HepG2 (cell line): ENCODE data around the gene RFXAP. TPM values are rescaled to one million over a fixed set of nuclear protein-coding genes. Genes with fewer than 3 reads are reported as not detected.

Source experiments
- ARID2 ChIP-seq: sonication (generic); formaldehyde crosslinking; IDR thresholded peaks from 2 replicates; pipeline ENCODE4 v1.8.1; 2022; ENCODE audit warnings: mild to moderate bottlenecking, missing genetic modification reagents, borderline replicate concordance
- CEBPG ChIP-seq: IDR thresholded peaks from 2 replicates; pipeline ENCODE4 v1.6.1; 2016
- CENPX ChIP-seq: sonication (generic); formaldehyde crosslinking; IDR thresholded peaks from 2 replicates; pipeline ENCODE4 v1.9.0; 2021; ENCODE audit warnings: mild to moderate bottlenecking, missing genetic modification reagents, moderate library complexity
- CREM ChIP-seq, 2 experiments: sonication (generic) in 1 of 2; formaldehyde crosslinking in 1 of 2; IDR thresholded peaks; 2 replicates each; pipeline versions ENCODE4 v1.4.0 to v1.6.1; 2016 to 2020; ENCODE audit warnings: antibody characterized with exemption in 1 of 2, mild to moderate bottlenecking in 1 of 2, missing genetic modification reagents in 1 of 2
- KDM4B ChIP-seq: sonication (generic); formaldehyde crosslinking; IDR thresholded peaks from 2 replicates; pipeline ENCODE4 v1.4.0; 2020; ENCODE audit warnings: missing genetic modification reagents
- NAIF1 ChIP-seq: sonication (generic); formaldehyde crosslinking; IDR thresholded peaks from 2 replicates; pipeline ENCODE4 v1.5.0; 2020; ENCODE audit warnings: mild to moderate bottlenecking, missing genetic modification reagents, borderline replicate concordance
- PPARG ChIP-seq: conservative IDR thresholded peaks from 2 replicates; pipeline ENCODE4 v1.6.1; 2016; ENCODE audit warnings: missing biosample characterization, missing genetic modification reagents
- REXO4 ChIP-seq: sonication (generic); formaldehyde crosslinking; IDR thresholded peaks from 2 replicates; pipeline ENCODE4 v1.8.0; 2022; ENCODE audit warnings: missing genetic modification reagents, mild to moderate bottlenecking, borderline replicate concordance
- SRSF4 ChIP-seq: fragments of 200-400 bp; formaldehyde crosslinking; IDR thresholded peaks from one replicate; pipeline ENCODE4 v1.6.1; 2018; ENCODE audit warnings: mild to moderate bottlenecking, low read depth, low read length, moderate library complexity; ENCODE audit not compliant: poor library complexity, severe bottlenecking
- TERF1 ChIP-seq: sonication (generic); formaldehyde crosslinking; IDR thresholded peaks from 2 replicates; pipeline ENCODE4 v1.8.0; 2022; ENCODE audit warnings: mild to moderate bottlenecking, missing genetic modification reagents, moderate library complexity
- TP53 ChIP-seq: sonication (generic); formaldehyde crosslinking; conservative IDR thresholded peaks from 2 replicates; pipeline ENCODE4 v1.4.0; 2020; ENCODE audit warnings: missing genetic modification reagents
- ZBTB21 ChIP-seq: sonication (generic); formaldehyde crosslinking; IDR thresholded peaks from 2 replicates; pipeline ENCODE4 v1.4.0; 2020; ENCODE audit warnings: missing genetic modification reagents
- ZBTB42 ChIP-seq: sonication (generic); formaldehyde crosslinking; IDR thresholded peaks from 2 replicates; pipeline ENCODE4 v1.5.0; 2020; ENCODE audit warnings: mild to moderate bottlenecking, missing genetic modification reagents
- ZFP62 ChIP-seq: sonication (generic); formaldehyde crosslinking; IDR thresholded peaks from 2 replicates; pipeline ENCODE4 v1.4.0; 2020; ENCODE audit warnings: missing genetic modification reagents
- ZNF12 ChIP-seq: sonication (generic); formaldehyde crosslinking; IDR thresholded peaks from 2 replicates; pipeline ENCODE4 v1.5.0; 2020; ENCODE audit warnings: missing genetic modification reagents
- ZNF121 ChIP-seq: sonication (generic); formaldehyde crosslinking; IDR thresholded peaks from 2 replicates; pipeline ENCODE4 v1.5.0; 2020; ENCODE audit warnings: mild to moderate bottlenecking, missing genetic modification reagents
- ZNF282 ChIP-seq: fragments of 450-650 bp; IDR thresholded peaks from 2 replicates; pipeline ENCODE4 v1.6.1; 2018; ENCODE audit not compliant: partially characterized antibody
- ZNF337 ChIP-seq: sonication (generic); formaldehyde crosslinking; IDR thresholded peaks from 2 replicates; pipeline ENCODE4 v1.5.1; 2020; ENCODE audit warnings: missing genetic modification reagents, low read depth, mild to moderate bottlenecking, borderline replicate concordance
- ZNF432 ChIP-seq: sonication (generic); formaldehyde crosslinking; IDR thresholded peaks from 2 replicates; pipeline ENCODE4 v1.5.0; 2020; ENCODE audit warnings: missing genetic modification reagents, mild to moderate bottlenecking, borderline replicate concordance
- ZNF451 ChIP-seq: sonication (generic); formaldehyde crosslinking; IDR thresholded peaks from 2 replicates; pipeline ENCODE4 v1.5.0; 2020; ENCODE audit warnings: mild to moderate bottlenecking, missing genetic modification reagents
- ZNF616 ChIP-seq: sonication (generic); formaldehyde crosslinking; IDR thresholded peaks from 2 replicates; pipeline ENCODE4 v1.5.0; 2020; ENCODE audit warnings: low read depth, mild to moderate bottlenecking, missing genetic modification reagents
- ZNF672 ChIP-seq: sonication (generic); formaldehyde crosslinking; IDR thresholded peaks from 2 replicates; pipeline ENCODE4 v1.8.1; 2022; ENCODE audit warnings: missing genetic modification reagents
- ZNF703 ChIP-seq: sonication (generic); formaldehyde crosslinking; IDR thresholded peaks from 2 replicates; pipeline ENCODE4 v1.5.1; 2020; ENCODE audit warnings: missing genetic modification reagents, mild to moderate bottlenecking, moderate library complexity, borderline replicate concordance
- ZNF784 ChIP-seq: sonication (generic); formaldehyde crosslinking; IDR thresholded peaks from 2 replicates; pipeline ENCODE4 v1.5.1; 2020; ENCODE audit warnings: missing genetic modification reagents, mild to moderate bottlenecking, borderline replicate concordance
- ZNF800 ChIP-seq: sonication (generic); formaldehyde crosslinking; IDR thresholded peaks from 2 replicates; pipeline ENCODE4 v1.4.0; 2020; ENCODE audit warnings: missing genetic modification reagents
- polyA plus RNA-seq, 8 experiments: library from polyadenylated mRNA; depleted of rRNA in 3 of 8; stranded (reverse) in 7 of 8; unstranded in 1 of 8; fragments of >200 nt; fragmentation: Illumina TruSeq in 4 of 8; extraction: Trizol in 4 of 8; gene quantifications; 2 replicates each; pipeline versions ENCODE4 v1.2.1 to v1.2.3, GENCODE V29; 2011 to 2016; ENCODE audit warnings: low read depth in 4 of 8, missing spikeins in 1 of 8, mixed read lengths in 1 of 8; ENCODE audit not compliant: insufficient read depth in 1 of 8
- total RNA-seq, 5 experiments: library from RNA; depleted of rRNA; stranded (reverse); fragments of >200 nt; fragmentation: Illumina TruSeq; extraction: Trizol; gene quantifications; 2 replicates each; pipeline ENCODE4 v1.2.3, GENCODE V29; 2016; ENCODE audit warnings: low read depth in 1 of 5

RFXAP gene
- total and polyA plus RNA-seq, 2 of the 13 experiments (the other 11 are each of a cell fraction or from before 2014, with no cell fraction given): 1.8 to 7.9 TPM

GRCh38 chr13:36818804-36819738, at the start of gene RFXAP (continued):
- no peak for TF ChIP-seq ZNF784 (CRISPR knock-in tag)
- TF ChIP-seq ZNF282: no peak
- no peak for TF ChIP-seq ZNF616 (CRISPR knock-in tag)
- TF ChIP-seq PPARG (CRISPR knock-in tag): no peak
- no peak for TF ChIP-seq KDM4B (CRISPR knock-in tag)
- TF ChIP-seq ZNF12 (CRISPR knock-in tag): no peak
- no peak for TF ChIP-seq ZNF337 (CRISPR knock-in tag)
- TF ChIP-seq TERF1: no peak
- TF ChIP-seq ZBTB21 (CRISPR knock-in tag): no peak
- TF ChIP-seq CREM (IDR thresholded peaks at IDR 0.05): no peak
- TF ChIP-seq CREM (CRISPR knock-in tag; IDR thresholded peaks at IDR 0.05): no peak
- no peak for TF ChIP-seq ZBTB42 (CRISPR knock-in tag)
- TF ChIP-seq TP53 (CRISPR knock-in tag): no peak
- TF ChIP-seq REXO4: no peak
- TF ChIP-seq ARID2 (CRISPR knock-in tag): no peak
- TF ChIP-seq ZNF451 (CRISPR knock-in tag): no peak
- no peak for TF ChIP-seq ZNF672 (CRISPR knock-in tag)
- TF ChIP-seq NAIF1 (CRISPR knock-in tag): no peak
- TF ChIP-seq CENPX (CRISPR knock-in tag): no peak
- TF ChIP-seq ZFP62 (CRISPR knock-in tag): no peak
- TF ChIP-seq ZNF121 (CRISPR knock-in tag): no peak
- no peak; the same call in 1 of the 2 replicates for TF ChIP-seq ZNF800 (CRISPR knock-in tag)
- TF ChIP-seq ZNF432 (CRISPR knock-in tag): no peak
- no peak for TF ChIP-seq ZNF703
- peak; percentile 72 for TF ChIP-seq CEBPG (CRISPR knock-in tag)
- TF ChIP-seq SRSF4: no peak
